Stimulated activated CD4-positive, alpha-beta T cell treated with anti-CD3 and anti-CD28 coated beads, Interleukin-15, amount 100 ng/mL, for 48 hours (primary cell): ENCODE measurements around the gene STK32A.

Experiments used
- DNase-seq, 2 donors: peaks; one replicate each; pipeline ENCODE4 v3.0.0-alpha.2; 2020; ENCODE audit warnings: low read depth in 2 of 2

The STK32A gene

GRCh38 chr5:147391781-147392180 is 157.0 kb downstream of the STK32A start:
- DNase-seq, result no peak

GRCh38 chr5:147393874-147394672 is 159.2 kb downstream of the STK32A start:
- DNase-seq, result no peak

- DNase-seq, result no peak
Observed at GRCh38 chr5:147396070-147396823, 161.4 kb downstream of the STK32A start.

- DNase-seq, result no peak
Observed at GRCh38 chr5:147397616-147398015, 162.8 kb downstream of the STK32A start.

- DNase-seq, result no peak
Observed at GRCh38 chr5:147398860-147399259, 164.0 kb downstream of the STK32A start.

- no peak for DNase-seq
Observed at GRCh38 chr5:147400126-147400809, 165.4 kb downstream of the STK32A start.

GRCh38 chr5:147400881-147401280 is 166.1 kb downstream of the STK32A start:
- DNase-seq, result no peak

- no peak for DNase-seq
Observed at GRCh38 chr5:147403651-147404640, 169.1 kb downstream of the STK32A start.

GRCh38 chr5:147404706-147405105 is 169.9 kb downstream of the STK32A start:
- DNase-seq, result no peak

GRCh38 chr5:147406636-147407035 is 171.8 kb downstream of the STK32A start:
- no peak for DNase-seq

- DNase-seq, result no peak
Observed at GRCh38 chr5:147407094-147407681, 172.4 kb downstream of the STK32A start.

- DNase-seq, result no peak
Observed at GRCh38 chr5:147408980-147409379, 174.2 kb downstream of the STK32A start.

GRCh38 chr5:147410496-147411358 is 175.9 kb downstream of the STK32A start:
- DNase-seq, result no peak

GRCh38 chr5:147411359-147412319 is 176.8 kb downstream of the STK32A start:
- DNase-seq, result no peak

GRCh38 chr5:147412561-147412960 is 177.7 kb downstream of the STK32A start:
- no peak for DNase-seq

GRCh38 chr5:147413266-147413665 is 178.4 kb downstream of the STK32A start:
- no peak for DNase-seq

GRCh38 chr5:147415651-147416050 is 180.8 kb downstream of the STK32A start:
- DNase-seq, result no peak

GRCh38 chr5:147417135-147417813 is 182.4 kb downstream of the STK32A start:
- DNase-seq, result no peak
